ENCODE data around the gene HSD17B12. TPM values are rescaled to one million over a fixed set of nuclear protein-coding genes. Genes with fewer than 3 reads are reported as not detected.

The HSD17B12 gene
- total RNA-seq, 2 experiments from 2014 or later, result 70.9 to 138 TPM

DNA sequence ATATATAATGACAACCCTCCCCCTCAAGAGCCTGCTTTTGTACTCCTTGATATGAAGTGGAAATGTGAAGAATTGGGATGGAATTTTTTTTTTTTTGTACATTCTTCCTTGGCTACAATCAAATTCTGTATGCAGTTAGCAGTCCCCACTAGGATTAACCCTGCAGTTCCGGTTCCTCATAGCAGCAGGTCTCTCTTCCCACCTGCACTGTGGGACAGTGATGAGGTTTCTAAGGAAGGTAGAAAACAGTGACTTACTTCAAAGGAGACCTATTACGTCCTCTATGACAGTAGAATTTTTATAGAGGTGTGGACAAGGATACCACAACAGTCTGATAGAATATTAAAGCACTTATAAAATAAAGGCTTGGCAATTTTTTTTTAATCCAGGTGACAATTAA lies 153.7 kb downstream of the HSD17B12 start:
- no peaks in the 10 kb centered on the region for H3K9me2 ChIP-seq (ENCODE audit: insufficient read depth, low read length)
- no peak overlapping the region for H3K4me3 ChIP-seq (ENCODE audit: low read depth, low read length, poor library complexity, severe bottlenecking)
- ChIA-PET CTCF (ENCODE audit: unreplicated experiment) (no interaction called here), POLR2A (no interaction called here)
- no peak for TF ChIP-seq EZH2phosphoT487 (IDR thresholded peaks at IDR 0.05; ENCODE audit: borderline replicate concordance, low read depth, low read length)
- TF ChIP-seq, protein P1, sequence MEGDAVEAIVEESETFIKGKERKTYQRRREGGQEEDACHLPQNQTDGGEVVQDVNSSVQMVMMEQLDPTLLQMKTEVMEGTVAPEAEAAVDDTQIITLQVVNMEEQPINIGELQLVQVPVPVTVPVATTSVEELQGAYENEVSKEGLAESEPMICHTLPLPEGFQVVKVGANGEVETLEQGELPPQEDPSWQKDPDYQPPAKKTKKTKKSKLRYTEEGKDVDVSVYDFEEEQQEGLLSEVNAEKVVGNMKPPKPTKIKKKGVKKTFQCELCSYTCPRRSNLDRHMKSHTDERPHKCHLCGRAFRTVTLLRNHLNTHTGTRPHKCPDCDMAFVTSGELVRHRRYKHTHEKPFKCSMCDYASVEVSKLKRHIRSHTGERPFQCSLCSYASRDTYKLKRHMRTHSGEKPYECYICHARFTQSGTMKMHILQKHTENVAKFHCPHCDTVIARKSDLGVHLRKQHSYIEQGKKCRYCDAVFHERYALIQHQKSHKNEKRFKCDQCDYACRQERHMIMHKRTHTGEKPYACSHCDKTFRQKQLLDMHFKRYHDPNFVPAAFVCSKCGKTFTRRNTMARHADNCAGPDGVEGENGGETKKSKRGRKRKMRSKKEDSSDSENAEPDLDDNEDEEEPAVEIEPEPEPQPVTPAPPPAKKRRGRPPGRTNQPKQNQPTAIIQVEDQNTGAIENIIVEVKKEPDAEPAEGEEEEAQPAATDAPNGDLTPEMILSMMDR (conservative IDR thresholded peaks at IDR 0.05; ENCODE audit: low read length), result no peak
- intact Hi-C loops (cut with micrococcal nuclease; ENCODE audit: unreplicated experiment), result no loop called here
- no peaks in the 10 kb centered on the region for H4K20me1 ChIP-seq (ENCODE audit: insufficient read depth, low read length)
- BruUV-seq (replicated peaks), result no TSS peak
- H2AFZ ChIP-seq (ENCODE audit: low read length), result no peak overlapping the region
- H3K27ac ChIP-seq (ENCODE audit: low read depth, low read length, poor library complexity, severe bottlenecking), result no peak overlapping the region
- peaks cover 57% of the 10 kb centered on the region for H3K36me3 ChIP-seq (ENCODE audit: insufficient read depth, low read length)
- no peaks in the 10 kb centered on the region for H3K79me2 ChIP-seq (ENCODE audit: insufficient read depth, low read depth, low read length)
- H3K9me3 ChIP-seq (ENCODE audit: low read length), result no peaks in the 10 kb centered on the region
- DNase-seq (ENCODE audit: low spot score), result no peak
- no peaks in the 10 kb centered on the region for H3K4me1 ChIP-seq (ENCODE audit: insufficient read depth, low read length, poor library complexity, severe bottlenecking)
- no peak overlapping the region for H3K4me2 ChIP-seq (ENCODE audit: low read length)

GRCh38 chr11:43835104-43835503 lies 154.6 kb downstream of the HSD17B12 start:
- no peak overlapping the region for H3K27ac ChIP-seq (ENCODE audit: low read depth, low read length, poor library complexity, severe bottlenecking)
- no TSS peak for BruUV-seq (replicated peaks)
- H3K4me2 ChIP-seq (ENCODE audit: low read length), result no peak overlapping the region
- no peaks in the 10 kb centered on the region for H3K79me2 ChIP-seq (ENCODE audit: insufficient read depth, low read depth, low read length)
- no peaks in the 10 kb centered on the region for H3K4me1 ChIP-seq (ENCODE audit: insufficient read depth, low read length, poor library complexity, severe bottlenecking)
- peaks cover 65% of the 10 kb centered on the region for H3K36me3 ChIP-seq (ENCODE audit: insufficient read depth, low read length)
- POLR2A ChIA-PET, result no interaction called here
- H3K9me2 ChIP-seq (ENCODE audit: insufficient read depth, low read length), result no peaks in the 10 kb centered on the region
- DNase-seq (ENCODE audit: low spot score), result no peak
- intact Hi-C loops (cut with micrococcal nuclease; ENCODE audit: unreplicated experiment), result no loop called here
- no peak overlapping the region for H3K4me3 ChIP-seq (ENCODE audit: low read depth, low read length, poor library complexity, severe bottlenecking)
- CTCF ChIA-PET (ENCODE audit: unreplicated experiment), result no interaction called here
- H3K9me3 ChIP-seq (ENCODE audit: low read length), result no peaks in the 10 kb centered on the region
- H4K20me1 ChIP-seq (ENCODE audit: insufficient read depth, low read length), result no peaks in the 10 kb centered on the region
- H2AFZ ChIP-seq (ENCODE audit: low read length), result no peak overlapping the region
- TF ChIP-seq, protein P1 (conservative IDR thresholded peaks at IDR 0.05; ENCODE audit: low read length), result no peak
- no peak for TF ChIP-seq EZH2phosphoT487 (IDR thresholded peaks at IDR 0.05; ENCODE audit: borderline replicate concordance, low read depth, low read length)

GRCh38 chr11:43837879-43838278 lies 157.3 kb downstream of the HSD17B12 start:
- Histone ChIP-seq H3K4me3 (ENCODE audit: low read depth, low read length, poor library complexity, severe bottlenecking) (no peak overlapping the region), H3K79me2 (ENCODE audit: insufficient read depth, low read depth, low read length) (no peaks in the 10 kb centered on the region), H3K9me2 (ENCODE audit: insufficient read depth, low read length) (no peaks in the 10 kb centered on the region), H4K20me1 (ENCODE audit: insufficient read depth, low read length) (no peaks in the 10 kb centered on the region), H3K36me3 (ENCODE audit: insufficient read depth, low read length) (peaks cover 63% of the 10 kb centered on the region), H3K4me1 (ENCODE audit: insufficient read depth, low read length, poor library complexity, severe bottlenecking) (no peaks in the 10 kb centered on the region), H3K4me2 (ENCODE audit: low read length) (no peak overlapping the region), H3K9me3 (ENCODE audit: low read length) (no peaks in the 10 kb centered on the region), H2AFZ (ENCODE audit: low read length) (no peak overlapping the region), H3K27ac (ENCODE audit: low read depth, low read length, poor library complexity, severe bottlenecking) (no peak overlapping the region)
- no peak for TF ChIP-seq EZH2phosphoT487 (IDR thresholded peaks at IDR 0.05; ENCODE audit: borderline replicate concordance, low read depth, low read length)
- TF ChIP-seq, protein P1 (conservative IDR thresholded peaks at IDR 0.05; ENCODE audit: low read length), result no peak
- ChIA-PET CTCF (ENCODE audit: unreplicated experiment) (no interaction called here), POLR2A (interaction anchor here (1.0 to 2.1 kb wide), 5 partner anchors 11 to 370 kb away, joined by 3 to 5 read pairs (median 4); partner anchors contain the start of gene HSD17B12)
- BruUV-seq (replicated peaks), result TSS peak; percentile 35
- intact Hi-C loops (cut with micrococcal nuclease; ENCODE audit: unreplicated experiment), result no loop called here
- DNase-seq (ENCODE audit: low spot score), result no peak

All from OCI-LY7 (cell line).